Astrocyte of the cerebellum (primary cell): ENCODE data around the gene TNFAIP2.

Experiments used
- DNase-seq: peaks from one replicate; pipeline ENCODE4 v3.0.0-alpha.2; 2011; ENCODE audit warnings: low read depth
- H3K4me3 ChIP-seq: 2 replicates; pipeline ENCODE4 v1.5.1; 2011; ENCODE audit warnings: mild to moderate bottlenecking, low read depth, low read length, moderate library complexity
- CTCF ChIP-seq: IDR thresholded peaks from 2 replicates; pipeline ENCODE4 v1.5.1; 2012; ENCODE audit warnings: low read length, low read depth, moderate library complexity, mild to moderate bottlenecking; ENCODE audit errors: missing control alignments
- in situ Hi-C: cut with HindIII; loops from 2 replicates; pipeline ENCODE4 v1.10.0; 2017; ENCODE audit warnings: low sequenced_read_pairs

TNFAIP2 gene

GRCh38 chr14:103135333-103136260 lies 12.3 kb downstream of the TNFAIP2 start:
- no peak overlapping the region for H3K4me3 ChIP-seq
- in situ Hi-C loops: no loop called here
- DNase-seq: no peak
- TF ChIP-seq CTCF: no peak

DNA sequence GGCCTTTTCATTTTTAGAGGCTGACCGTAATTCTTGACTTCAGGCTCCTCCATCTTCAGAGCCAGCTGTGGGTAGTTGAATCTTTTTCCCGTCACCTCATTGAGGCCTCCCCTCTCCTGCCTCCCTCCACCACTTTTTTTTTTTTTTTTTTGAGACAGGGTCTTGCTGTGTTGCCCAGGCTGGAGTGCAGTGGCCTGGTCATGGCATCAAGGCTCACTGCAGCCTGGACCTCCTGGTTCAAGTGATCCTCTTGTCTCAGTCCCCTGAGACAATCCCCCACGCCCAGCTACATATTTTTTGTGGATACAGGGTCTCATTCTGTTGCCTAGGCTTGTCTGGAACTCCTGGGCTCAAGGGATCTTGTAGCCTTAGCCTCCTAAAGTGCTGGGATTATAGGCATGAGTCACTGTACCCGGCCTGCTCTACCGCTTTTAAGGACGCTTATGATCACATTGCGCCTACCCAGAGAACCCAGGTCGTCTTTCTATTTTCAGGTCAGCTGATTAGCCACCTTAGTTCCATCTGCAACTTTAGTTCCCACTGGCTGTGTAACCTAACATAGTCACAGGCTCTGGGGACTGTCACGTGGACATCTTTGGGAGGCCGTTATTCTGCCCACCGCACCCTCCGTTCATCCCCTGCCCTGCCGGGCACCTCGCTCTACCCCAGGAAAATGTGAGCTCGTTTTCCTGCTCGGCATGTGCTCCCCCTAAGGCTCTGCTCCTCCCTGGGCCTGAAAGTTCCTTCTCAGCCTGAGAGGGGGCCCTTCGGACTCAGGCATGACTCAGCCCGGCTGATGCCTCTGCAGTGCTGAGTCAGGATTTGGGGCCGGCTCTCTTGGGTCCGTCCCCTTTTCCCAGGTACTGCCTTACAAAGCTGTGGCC lies 13.4 kb downstream of the TNFAIP2 start:
- no peak for DNase-seq
- no peak overlapping the region for H3K4me3 ChIP-seq
- in situ Hi-C loops: no loop called here
- TF ChIP-seq CTCF: no peak

DNA sequence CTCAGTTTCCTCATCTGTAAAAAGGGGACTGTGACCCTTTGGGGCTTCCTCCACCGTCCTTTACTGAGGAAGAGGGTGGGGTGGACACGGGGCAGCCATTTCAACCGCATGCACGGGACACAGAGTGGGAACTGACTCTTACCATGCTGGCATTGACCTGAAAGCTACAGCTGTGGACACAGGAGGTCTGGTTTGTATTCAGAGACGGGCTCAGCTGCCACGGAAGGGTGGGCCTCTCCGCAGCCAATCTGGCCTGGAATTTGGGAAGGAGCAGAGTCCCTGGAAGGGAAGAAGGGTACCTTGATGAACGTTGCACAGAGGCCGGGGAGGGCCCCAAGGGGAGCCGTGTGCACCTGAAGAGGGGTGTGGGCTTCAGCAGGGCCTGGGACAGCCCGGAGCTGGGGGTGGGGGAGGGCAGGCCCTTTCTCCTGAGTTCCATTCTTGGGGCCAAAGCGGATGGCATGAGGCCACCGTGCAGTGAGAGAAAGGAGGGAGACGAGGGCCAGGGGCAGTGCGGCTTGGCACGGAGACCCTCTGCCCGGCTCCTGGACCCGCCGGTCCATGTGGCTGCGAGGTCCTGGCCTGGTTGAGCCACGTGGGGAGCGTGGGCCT lies 14.5 kb downstream of the TNFAIP2 start:
- no peak overlapping the region for H3K4me3 ChIP-seq
- no peak for TF ChIP-seq CTCF
- in situ Hi-C loops: no loop called here
- no peak for DNase-seq

DNA sequence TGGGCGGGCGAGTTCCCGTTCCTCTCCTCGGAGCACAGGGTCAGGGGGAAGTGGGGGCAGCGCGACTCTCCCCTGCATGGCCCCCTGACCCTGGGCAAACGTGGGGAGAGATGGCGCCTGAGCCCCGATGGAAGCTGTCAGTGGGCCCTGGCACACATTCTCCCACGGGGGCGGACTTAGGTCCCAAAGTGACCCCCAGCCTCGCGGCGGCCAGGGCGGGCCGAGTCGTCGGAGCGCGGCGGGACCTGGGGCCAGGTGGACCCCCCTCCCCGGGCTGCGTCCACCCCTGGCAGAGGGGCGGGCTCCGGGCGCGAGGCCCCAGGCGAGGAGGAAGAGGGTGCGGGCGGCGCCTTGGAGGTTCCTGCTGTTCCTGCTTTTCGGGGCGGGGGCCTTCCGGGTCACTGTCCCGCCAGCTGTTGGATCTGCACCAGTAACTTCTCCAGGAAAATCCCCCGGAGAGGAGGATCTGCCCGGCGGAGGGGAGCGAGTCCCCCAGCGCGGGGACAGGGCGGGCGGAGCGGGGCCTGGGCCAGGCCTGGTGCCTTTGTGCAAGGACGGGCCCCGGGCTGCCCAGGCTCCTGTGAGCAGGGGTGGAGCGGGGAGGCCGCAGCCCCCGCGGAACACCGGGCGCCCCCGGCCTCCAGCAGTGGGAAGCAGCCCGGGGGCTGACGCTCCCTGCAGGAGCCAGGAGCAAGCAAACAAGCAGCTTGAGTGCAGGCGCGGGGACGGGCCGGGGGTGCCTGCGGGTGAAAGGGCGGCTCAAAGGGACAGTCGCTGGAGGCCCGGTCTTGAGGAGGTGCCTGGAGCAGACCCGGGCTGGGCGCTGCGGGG lies 15.3 kb downstream of the TNFAIP2 start:
- in situ Hi-C loops: no loop called here
- no peak for TF ChIP-seq CTCF
- DNase-seq: no peak
- H3K4me3 ChIP-seq: no peak overlapping the region

DNA sequence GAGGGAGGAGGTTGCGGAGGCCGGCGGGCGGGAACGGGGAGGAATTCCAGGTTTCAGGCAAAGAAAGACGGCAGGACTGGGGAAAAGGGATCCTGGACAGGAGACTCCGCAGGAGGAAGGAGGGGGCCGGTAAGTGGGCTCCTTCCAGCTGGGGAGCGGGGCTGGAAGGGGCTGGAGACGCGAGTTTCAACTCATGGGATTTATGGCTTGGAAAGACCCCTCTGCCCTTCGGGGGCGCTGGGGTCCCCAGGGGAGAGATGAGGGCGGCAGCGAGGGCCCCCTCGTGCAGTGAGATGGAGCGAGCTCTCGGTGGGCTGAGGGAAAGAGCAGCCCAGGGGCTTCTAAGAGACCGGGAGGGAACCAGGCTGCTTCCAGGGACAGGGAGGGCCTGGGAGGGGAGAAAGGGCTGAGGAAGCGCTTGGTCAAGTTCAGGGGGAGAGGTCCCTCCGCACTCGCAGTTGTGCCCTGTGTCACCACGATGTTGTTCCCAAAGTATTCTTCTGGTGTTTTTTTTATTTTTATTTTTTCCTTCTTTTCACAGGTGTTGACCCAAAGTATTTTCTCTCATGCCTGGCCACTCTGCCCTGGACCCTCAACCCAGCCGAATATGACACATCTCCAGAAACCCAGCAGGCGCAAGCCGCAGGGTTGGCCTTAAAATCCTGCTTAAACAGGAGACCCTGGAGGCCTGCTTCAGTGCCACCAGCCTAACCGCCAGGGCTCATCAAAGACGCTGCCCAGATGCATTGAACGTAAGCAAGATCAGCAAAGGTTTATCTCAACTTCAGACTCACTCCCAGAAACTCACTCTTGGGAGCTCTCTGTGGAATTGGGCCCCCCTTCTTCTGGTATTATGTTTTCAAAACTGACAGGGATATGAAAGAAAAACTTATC lies 16.1 kb downstream of the TNFAIP2 start:
- no peak for DNase-seq
- H3K4me3 ChIP-seq: no peak overlapping the region
- no peak for TF ChIP-seq CTCF
- in situ Hi-C loops: no loop called here
